PC-3 (cell line): ENCODE results near the gene CNTNAP2. TPM values are rescaled to one million over a fixed set of nuclear protein-coding genes. Genes with fewer than 3 reads are reported as not detected.

Source experiments
- ATAC-seq: fragments of 200-7000 bp; cut with Tn5 transposase; 2 replicates; pipeline ENCODE4 v1.9.1; 2020; ENCODE audit warnings: mild to moderate bottlenecking, moderate library complexity
- BruUV-seq: library from RNA; stranded (reverse); fragments of 400-500 nt; replicated peaks from 2 replicates; lab custom pipeline; 2021; lab: Mats Ljungman, UMichigan
- CTCF ChIA-PET: fragments of 300-600 bp; sonication (Branson Sonifier 250); formaldehyde crosslinking; loops from one replicate; lab custom pipeline; 2022; ENCODE audit warnings: antibody characterized with exemption; lab: Charles Lee
- POLR2A ChIA-PET: fragments of 300-600 bp; sonication (Branson Sonifier 250); formaldehyde crosslinking; loops from one replicate; lab custom pipeline; 2022; ENCODE audit warnings: antibody characterized with exemption; ENCODE audit not compliant: unreplicated experiment; lab: Charles Lee
- DNase-seq: peaks from one replicate; pipeline ENCODE4 v3.0.0-alpha.2; 2015
- H2AFZ ChIP-seq: fragments of 300-600 bp; sonication (generic); 2 replicates; pipeline ENCODE4 v1.6.0; 2016; ENCODE audit warnings: antibody characterized with exemption, low read length
- H3F3A ChIP-seq: fragments of 300-600 bp; sonication (generic); one replicate; pipeline ENCODE4 v1.6.0; 2017; ENCODE audit warnings: antibody characterized with exemption, low read length, control low read depth, mild to moderate bottlenecking; ENCODE audit not compliant: unreplicated experiment
- H3K27ac ChIP-seq: fragments of 300-600 bp; sonication (generic); 2 replicates; pipeline ENCODE4 v1.5.1; 2016; ENCODE audit warnings: mild to moderate bottlenecking, low read length
- H3K27me3 ChIP-seq: fragments of 300-600 bp; sonication (generic); 2 replicates; pipeline ENCODE4 v1.6.1; 2016; ENCODE audit warnings: low read length, mixed read lengths
- H3K36me3 ChIP-seq: fragments of 300-600 bp; sonication (generic); 2 replicates; pipeline ENCODE4 v1.6.1; 2016; ENCODE audit warnings: low read depth, mixed run types, low read length, mixed read lengths
- H3K4me1 ChIP-seq: fragments of 300-600 bp; sonication (generic); 2 replicates; pipeline ENCODE4 v1.5.1; 2016; ENCODE audit warnings: low read length; ENCODE audit not compliant: insufficient read depth
- H3K4me2 ChIP-seq: fragments of 300-600 bp; sonication (generic); 2 replicates; pipeline ENCODE4 v1.6.0; 2016; ENCODE audit warnings: low read length
- H3K4me3 ChIP-seq: fragments of 300-600 bp; sonication (generic); 2 replicates; pipeline ENCODE4 v1.5.1; 2016; ENCODE audit warnings: mild to moderate bottlenecking, low read length, mixed read lengths
- H3K79me2 ChIP-seq: fragments of 300-600 bp; sonication (generic); 2 replicates; pipeline ENCODE4 v1.6.1; 2017; ENCODE audit warnings: low read length, mixed read lengths
- H3K9ac ChIP-seq: fragments of 300-600 bp; sonication (generic); 2 replicates; pipeline ENCODE4 v1.6.0; 2016; ENCODE audit warnings: mild to moderate bottlenecking, low read length
- H3K9me2 ChIP-seq: fragments of 300-600 bp; sonication (generic); replicated peaks from 2 replicates; pipeline ENCODE4 v1.6.1; 2016; ENCODE audit warnings: mixed run types, low read length, mixed read lengths
- H3K9me3 ChIP-seq: fragments of 300-600 bp; sonication (generic); 2 replicates; pipeline ENCODE4 v1.6.1; 2016; ENCODE audit warnings: low read length, mixed read lengths
- H4K20me1 ChIP-seq: fragments of 300-600 bp; sonication (generic); 2 replicates; pipeline ENCODE4 v1.6.1; 2016; ENCODE audit warnings: low read length, mixed read lengths
- EZH2 ChIP-seq: fragments of 300-600 bp; sonication (generic); IDR thresholded peaks from one replicate; pipeline ENCODE4 v1.6.1; 2017; ENCODE audit warnings: antibody characterized with exemption, mild to moderate bottlenecking, low read length; ENCODE audit not compliant: unreplicated experiment
- EZH2phosphoT487 ChIP-seq: fragments of 300-600 bp; sonication (generic); IDR thresholded peaks from 2 replicates; pipeline ENCODE4 v1.6.1; 2018; ENCODE audit warnings: mild to moderate bottlenecking, antibody characterized with exemption, low read length, borderline replicate concordance
- intact Hi-C: fragments of 100-400 bp; cut with micrococcal nuclease; formaldehyde crosslinking; loops from 2 replicates; pipeline ENCODE4 v1.9.0; 2023
- total RNA-seq: library from RNA; depleted of rRNA; stranded (reverse); fragments of >200 nt; gene quantifications from 2 replicates; pipeline ENCODE4 v1.2.3, GENCODE V29; 2014
- TF ChIP-seq, protein P1 (sequence below): fragments of 300-600 bp; sonication (generic); conservative IDR thresholded peaks from 2 replicates; pipeline ENCODE4 v1.5.1; 2017; ENCODE audit warnings: antibody characterized with exemption, low read depth, mild to moderate bottlenecking, low read length

CNTNAP2 gene
- total RNA-seq, 1 experiment from 2014 or later: 1.5 TPM

DNA sequence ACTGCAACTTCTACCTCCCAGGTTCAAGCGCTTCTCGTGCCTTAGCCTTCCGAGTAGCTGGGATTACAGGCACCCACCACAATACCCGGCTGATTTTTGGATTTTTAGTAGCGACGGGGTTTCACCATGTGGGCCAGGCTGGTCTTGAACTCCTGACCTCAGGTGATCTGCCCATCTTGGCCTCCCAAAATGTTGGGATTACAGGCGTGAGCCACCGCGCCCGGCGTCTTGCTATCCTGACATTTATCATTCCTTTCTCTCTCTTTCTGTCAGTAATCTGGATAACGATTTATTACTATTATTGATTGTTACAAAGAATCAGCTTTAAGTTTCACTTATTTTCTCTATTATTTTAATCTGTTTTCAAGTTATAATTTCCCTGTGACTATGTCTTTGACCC, 548.4 kb downstream of the CNTNAP2 start:
- H3K4me1 ChIP-seq: no peaks in the 10 kb centered on the region
- no peaks in the 10 kb centered on the region for H3K27me3 ChIP-seq
- CTCF ChIA-PET: no interaction called here
- ATAC-seq (no peak), DNase-seq (no peak)
- no peak overlapping the region for H2AFZ ChIP-seq
- no peaks in the 10 kb centered on the region for H3F3A ChIP-seq
- intact Hi-C loops: no loop called here
- H4K20me1 ChIP-seq: no peaks in the 10 kb centered on the region
- no peak overlapping the region for H3K9ac ChIP-seq
- BruUV-seq: no TSS peak
- no peaks in the 10 kb centered on the region for H3K9me2 ChIP-seq
- no peak overlapping the region for H3K4me2 ChIP-seq
- H3K79me2 ChIP-seq: no peaks in the 10 kb centered on the region
- H3K36me3 ChIP-seq: no peaks in the 10 kb centered on the region
- 0 out of 2 replicates have a peak, but pooled peaks cover 4% of the 10 kb centered on the region for H3K9me3 ChIP-seq
- no peak overlapping the region for H3K27ac ChIP-seq
- POLR2A ChIA-PET: no interaction called here
- H3K4me3 ChIP-seq: no peak overlapping the region
- TF ChIP-seq, protein P1, sequence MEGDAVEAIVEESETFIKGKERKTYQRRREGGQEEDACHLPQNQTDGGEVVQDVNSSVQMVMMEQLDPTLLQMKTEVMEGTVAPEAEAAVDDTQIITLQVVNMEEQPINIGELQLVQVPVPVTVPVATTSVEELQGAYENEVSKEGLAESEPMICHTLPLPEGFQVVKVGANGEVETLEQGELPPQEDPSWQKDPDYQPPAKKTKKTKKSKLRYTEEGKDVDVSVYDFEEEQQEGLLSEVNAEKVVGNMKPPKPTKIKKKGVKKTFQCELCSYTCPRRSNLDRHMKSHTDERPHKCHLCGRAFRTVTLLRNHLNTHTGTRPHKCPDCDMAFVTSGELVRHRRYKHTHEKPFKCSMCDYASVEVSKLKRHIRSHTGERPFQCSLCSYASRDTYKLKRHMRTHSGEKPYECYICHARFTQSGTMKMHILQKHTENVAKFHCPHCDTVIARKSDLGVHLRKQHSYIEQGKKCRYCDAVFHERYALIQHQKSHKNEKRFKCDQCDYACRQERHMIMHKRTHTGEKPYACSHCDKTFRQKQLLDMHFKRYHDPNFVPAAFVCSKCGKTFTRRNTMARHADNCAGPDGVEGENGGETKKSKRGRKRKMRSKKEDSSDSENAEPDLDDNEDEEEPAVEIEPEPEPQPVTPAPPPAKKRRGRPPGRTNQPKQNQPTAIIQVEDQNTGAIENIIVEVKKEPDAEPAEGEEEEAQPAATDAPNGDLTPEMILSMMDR: no peak
- TF ChIP-seq EZH2phosphoT487 (no peak), EZH2 (no peak)

DNA sequence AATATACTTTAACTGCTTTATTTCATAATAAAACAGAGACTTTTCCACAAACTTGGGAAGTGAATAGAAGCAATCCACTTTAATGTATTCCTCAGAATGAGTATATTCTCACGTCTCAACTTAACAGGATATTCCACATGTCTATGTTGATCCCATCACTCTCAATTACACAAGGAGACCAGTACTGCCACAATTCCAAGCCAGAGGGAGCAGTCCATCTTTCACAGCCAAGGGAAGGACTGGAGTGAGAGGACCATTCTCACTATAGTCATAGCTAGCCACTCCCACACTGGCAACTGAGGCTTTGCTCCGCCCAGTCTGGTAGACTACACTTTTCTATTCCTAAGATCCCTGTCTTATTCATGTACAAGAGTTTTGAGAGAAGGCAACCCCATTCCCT, 553.9 kb downstream of the CNTNAP2 start:
- intact Hi-C loops: no loop called here
- no peak overlapping the region for H3K27ac ChIP-seq
- 0 out of 2 replicates have a peak, but pooled peaks cover 4% of the 10 kb centered on the region for H3K9me3 ChIP-seq
- H3K79me2 ChIP-seq: no peaks in the 10 kb centered on the region
- DNase-seq: no peak
- ChIA-PET POLR2A (no interaction called here), CTCF (no interaction called here)
- H3K9me2 ChIP-seq: no peaks in the 10 kb centered on the region
- no peaks in the 10 kb centered on the region for H3F3A ChIP-seq
- H3K4me3 ChIP-seq: no peak overlapping the region
- H3K4me1 ChIP-seq: no peaks in the 10 kb centered on the region
- no peak for ATAC-seq
- no peaks in the 10 kb centered on the region for H4K20me1 ChIP-seq
- H2AFZ ChIP-seq: no peak overlapping the region
- no peaks in the 10 kb centered on the region for H3K36me3 ChIP-seq
- H3K4me2 ChIP-seq: no peak overlapping the region
- TF ChIP-seq EZH2phosphoT487 (no peak), EZH2 (no peak)
- TF ChIP-seq, protein P1: no peak
- BruUV-seq: no TSS peak
- no peak overlapping the region for H3K9ac ChIP-seq
- H3K27me3 ChIP-seq: no peaks in the 10 kb centered on the region

DNA sequence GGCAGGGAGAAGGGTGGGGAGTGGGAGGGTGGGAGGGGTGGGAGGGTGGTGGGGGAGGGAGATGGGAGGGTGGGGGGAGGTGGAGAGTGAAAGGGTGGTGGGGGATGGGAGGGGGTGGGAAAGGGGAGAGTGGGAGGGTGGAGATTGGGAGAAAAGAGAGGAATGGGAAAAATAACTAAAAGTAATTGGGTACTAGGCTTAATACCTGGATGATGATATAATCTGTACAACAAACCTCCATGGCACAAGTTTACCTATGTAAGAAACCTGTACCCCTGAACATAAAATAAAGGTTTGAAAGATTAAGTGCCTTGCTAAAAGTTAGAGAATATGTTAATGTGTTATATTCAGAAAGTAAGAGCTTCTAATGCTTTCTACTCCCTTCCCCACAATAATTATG, 564.9 kb downstream of the CNTNAP2 start:
- H3K4me2 ChIP-seq: no peak overlapping the region
- H3K9me3 ChIP-seq: no peaks in the 10 kb centered on the region
- H3K9ac ChIP-seq: no peak overlapping the region
- no peaks in the 10 kb centered on the region for H3F3A ChIP-seq
- H3K27me3 ChIP-seq: no peaks in the 10 kb centered on the region
- ChIA-PET POLR2A (no interaction called here), CTCF (no interaction called here)
- H3K27ac ChIP-seq: no peak overlapping the region
- no peak for TF ChIP-seq EZH2
- no peak for TF ChIP-seq EZH2phosphoT487
- TF ChIP-seq, protein P1: no peak
- H3K9me2 ChIP-seq: no peaks in the 10 kb centered on the region
- intact Hi-C loops: loop anchor here (5.0 kb wide), 1 partner anchor 51 kb away; no protein-coding TSS in a partner anchor
- no peak overlapping the region for H3K4me3 ChIP-seq
- DNase-seq (no peak), ATAC-seq (no peak)
- H2AFZ ChIP-seq: no peak overlapping the region
- no peaks in the 10 kb centered on the region for H4K20me1 ChIP-seq
- no peaks in the 10 kb centered on the region for H3K36me3 ChIP-seq
- no TSS peak for BruUV-seq
- H3K79me2 ChIP-seq: no peaks in the 10 kb centered on the region
- peaks cover 12% of the 10 kb centered on the region for H3K4me1 ChIP-seq
